Tongue (tissue), 2 donors: ENCODE measurements around the gene SCT. TPM values are rescaled to one million over a fixed set of nuclear protein-coding genes. Genes with fewer than 3 reads are reported as not detected.

ENCODE experiments used
- DNase-seq: peaks from one replicate; pipeline ENCODE4 v3.0.0-alpha.2; 2015
- total RNA-seq: library from RNA; depleted of rRNA; stranded (reverse); fragments of >200 nt; gene quantifications from one replicate; pipeline ENCODE4 v1.2.3, GENCODE V29; 2014

The SCT gene
- total RNA-seq, 1 donor from 2014 or later, result 21.6 TPM

DNA sequence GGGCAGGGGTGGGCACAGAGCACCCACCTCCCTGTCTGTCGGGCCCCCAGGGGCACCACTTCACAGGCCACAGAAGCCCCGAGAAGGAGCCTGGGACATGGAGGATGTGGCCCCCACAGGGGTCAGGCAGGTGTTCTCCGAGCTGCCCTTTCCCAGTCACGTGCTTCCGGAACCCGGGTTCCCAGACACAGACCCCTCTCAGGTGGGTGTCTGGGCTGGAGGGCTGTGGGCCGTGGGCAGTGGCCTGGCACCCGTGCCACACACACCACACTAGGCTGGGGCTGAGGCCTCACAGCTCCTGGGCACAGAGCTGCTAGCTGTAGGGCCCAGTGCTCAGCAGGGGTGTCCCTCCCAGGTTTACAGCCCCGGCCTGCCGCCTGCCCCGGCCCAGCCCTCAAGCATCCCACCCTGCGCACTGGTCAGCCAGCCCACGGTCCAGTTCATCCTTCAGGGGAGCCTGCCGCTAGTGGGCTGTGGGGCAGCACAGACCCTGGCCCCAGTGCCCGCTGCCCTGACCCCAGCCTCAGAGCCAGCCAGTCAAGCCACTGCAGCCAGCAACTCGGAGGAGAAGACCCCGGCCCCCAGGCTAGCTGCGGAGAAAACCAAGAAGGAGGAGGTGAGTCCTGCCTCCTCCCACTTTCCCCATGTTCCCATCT lies 16.7 kb downstream of the SCT start:
- no peak for DNase-seq

GRCh38 chr11:609341-609811 lies 17.6 kb downstream of the SCT start:
- no peak for DNase-seq

DNA sequence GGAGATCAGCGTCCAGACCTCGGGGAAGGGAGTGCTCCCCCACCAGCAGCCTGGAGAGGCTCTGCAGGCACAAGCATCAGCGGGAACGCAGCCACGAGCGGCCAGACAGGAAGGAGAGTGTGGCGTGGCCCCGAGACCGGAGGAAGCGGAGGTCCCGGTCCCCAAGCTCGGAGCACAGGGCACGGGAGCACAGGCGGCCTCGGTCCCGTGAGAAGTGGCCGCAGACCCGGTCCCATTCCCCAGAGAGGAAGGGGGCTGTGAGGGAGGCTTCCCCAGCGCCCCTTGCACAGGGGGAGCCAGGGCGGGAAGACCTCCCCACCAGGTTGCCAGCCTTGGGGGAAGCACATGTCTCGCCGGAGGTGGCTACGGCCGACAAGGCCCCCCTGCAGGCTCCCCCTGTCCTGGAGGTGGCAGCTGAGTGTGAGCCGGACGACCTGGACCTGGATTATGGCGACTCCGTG lies 18.2 kb downstream of the SCT start:
- no peak for DNase-seq

DNA sequence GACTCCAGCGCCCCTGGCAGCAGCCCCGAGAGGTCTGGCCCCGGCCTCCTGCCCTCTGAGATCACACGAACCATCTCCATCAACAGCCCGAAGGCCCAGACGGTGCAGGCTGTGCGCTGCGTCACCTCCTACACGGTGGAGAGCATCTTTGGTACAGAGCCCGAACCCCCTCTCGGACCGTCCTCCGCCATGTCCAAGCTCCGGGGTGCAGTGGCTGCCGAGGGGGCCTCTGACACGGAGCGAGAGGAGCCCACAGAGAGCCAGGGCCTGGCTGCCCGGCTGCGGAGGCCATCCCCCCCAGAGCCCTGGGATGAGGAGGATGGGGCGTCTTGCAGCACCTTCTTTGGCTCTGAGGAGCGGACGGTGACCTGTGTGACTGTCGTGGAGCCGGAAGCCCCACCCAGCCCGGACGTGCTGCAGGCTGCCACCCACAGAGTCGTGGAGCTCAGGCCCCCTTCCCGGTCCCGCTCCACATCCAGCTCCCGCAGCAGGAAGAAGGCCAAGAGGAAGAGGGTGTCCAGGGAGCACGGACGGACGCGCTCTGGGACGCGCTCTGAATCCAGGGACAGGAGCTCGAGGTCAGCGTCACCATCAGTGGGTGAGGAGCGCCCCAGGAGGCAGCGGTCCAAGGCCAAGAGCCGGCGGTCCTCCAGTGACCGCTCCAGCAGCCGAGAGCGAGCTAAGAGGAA lies 18.9 kb downstream of the SCT start:
- DNase-seq, result no peak

DNA sequence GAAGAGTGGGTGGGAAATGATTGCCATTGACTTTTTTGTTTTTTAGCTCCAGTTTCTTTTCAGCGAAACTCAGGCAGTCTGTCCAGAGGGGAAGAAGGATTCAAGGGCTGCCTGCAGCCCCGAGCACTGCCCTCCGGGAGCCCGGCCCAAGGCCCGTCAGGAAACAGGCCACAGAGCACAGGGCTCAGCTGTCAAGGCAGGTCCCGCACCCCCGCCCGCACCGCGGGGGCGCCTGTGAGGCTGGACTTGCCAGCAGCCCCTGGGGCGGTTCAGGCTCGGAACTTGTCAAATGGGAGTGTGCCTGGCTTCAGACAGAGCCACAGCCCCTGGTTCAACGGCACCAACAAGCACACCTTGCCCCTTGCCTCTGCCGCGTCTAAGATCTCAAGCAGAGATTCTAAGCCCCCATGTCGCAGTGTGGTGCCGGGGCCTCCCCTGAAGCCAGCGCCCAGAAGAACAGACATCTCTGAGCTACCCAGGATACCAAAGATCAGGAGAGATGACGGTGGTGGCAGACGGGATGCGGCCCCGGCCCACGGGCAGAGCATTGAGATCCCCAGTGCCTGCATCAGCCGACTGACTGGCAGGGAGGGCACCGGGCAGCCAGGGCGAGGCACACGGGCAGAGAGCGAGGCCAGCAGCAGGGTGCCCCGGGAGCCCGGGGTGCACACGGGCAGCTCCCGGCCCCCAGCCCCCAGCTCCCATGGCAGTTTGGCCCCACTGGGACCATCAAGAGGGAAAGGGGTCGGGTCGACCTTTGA lies 19.8 kb downstream of the SCT start:
- DNase-seq, result no peak

DNA sequence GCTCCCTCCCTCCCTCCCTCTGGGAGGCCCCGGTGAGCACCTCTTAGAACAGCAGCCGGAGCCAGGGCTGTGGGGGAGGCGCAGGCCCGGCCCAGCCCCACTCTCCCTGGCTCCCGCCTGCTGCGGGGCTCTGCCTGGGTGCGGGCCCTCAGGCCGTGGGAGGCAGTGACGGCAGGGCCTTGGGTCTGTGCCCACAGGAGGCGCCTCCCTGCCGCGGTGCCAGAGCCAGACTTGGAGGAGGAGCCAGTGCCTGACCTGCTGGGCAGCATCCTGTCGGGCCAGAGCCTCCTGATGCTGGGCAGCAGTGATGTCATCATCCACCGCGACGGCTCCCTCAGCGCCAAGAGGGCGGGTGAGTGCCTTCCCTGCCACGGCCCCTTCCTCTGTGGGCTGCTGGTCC lies 20.7 kb downstream of the SCT start:
- no peak for DNase-seq

- no peak for DNase-seq
Observed at GRCh38 chr11:605286-606129, 21.5 kb downstream of the SCT start.

DNA sequence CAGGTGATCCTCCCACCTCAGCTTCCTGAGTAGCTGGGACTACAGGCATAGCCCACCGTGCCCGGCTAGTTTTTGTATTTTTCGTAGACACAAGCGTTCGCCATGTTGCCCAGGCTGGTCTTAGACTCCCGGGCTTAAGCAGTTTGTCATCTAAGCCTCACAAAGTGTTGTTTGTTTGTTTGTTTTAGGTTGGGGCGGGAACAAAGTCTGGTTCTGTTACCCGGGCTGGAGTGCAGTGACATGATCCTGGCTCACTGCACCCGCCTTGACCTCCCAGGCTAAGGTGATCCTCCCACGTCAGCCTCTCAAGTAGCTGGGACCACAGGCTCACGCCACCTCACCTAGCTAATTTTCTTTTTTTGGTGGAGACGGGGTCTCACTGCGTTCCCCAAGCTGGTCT lies 23.8 kb downstream of the SCT start:
- no peak for DNase-seq

DNA sequence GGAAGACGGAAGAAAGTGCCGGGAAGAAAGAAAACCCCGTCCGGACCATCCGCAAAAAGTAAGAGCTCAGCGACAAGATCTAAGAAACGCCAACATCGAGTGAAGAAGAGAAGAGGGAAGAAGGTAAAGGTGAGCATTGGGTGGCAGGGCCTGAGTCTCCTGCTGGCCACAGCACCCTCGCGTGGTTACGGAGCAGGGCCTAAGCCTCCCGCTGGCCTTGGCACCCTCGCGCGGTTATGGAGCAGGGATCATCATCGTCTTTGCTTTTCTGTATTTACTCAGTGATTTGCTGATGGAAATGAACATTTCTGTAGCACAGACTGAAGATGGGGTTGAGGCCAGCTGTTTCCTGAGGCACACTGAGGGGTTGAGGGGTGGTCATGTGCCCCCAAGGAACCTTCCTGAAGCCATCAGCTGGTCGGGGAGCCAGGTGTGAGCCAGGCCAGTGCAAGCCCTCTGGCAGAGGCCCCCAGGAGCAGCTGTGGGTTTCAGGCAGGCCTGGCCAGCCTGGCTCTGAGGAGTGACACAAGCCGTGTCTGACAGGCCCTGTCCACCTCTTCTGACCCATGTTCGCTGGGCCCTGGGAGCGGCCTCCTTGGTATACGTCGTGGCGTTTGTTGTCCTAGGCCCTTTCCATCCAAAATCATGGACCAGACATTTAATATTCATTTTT lies 25.3 kb downstream of the SCT start:
- DNase-seq, result no peak

GRCh38 chr11:598005-598680 lies 28.8 kb downstream of the SCT start:
- DNase-seq, result no peak

DNA sequence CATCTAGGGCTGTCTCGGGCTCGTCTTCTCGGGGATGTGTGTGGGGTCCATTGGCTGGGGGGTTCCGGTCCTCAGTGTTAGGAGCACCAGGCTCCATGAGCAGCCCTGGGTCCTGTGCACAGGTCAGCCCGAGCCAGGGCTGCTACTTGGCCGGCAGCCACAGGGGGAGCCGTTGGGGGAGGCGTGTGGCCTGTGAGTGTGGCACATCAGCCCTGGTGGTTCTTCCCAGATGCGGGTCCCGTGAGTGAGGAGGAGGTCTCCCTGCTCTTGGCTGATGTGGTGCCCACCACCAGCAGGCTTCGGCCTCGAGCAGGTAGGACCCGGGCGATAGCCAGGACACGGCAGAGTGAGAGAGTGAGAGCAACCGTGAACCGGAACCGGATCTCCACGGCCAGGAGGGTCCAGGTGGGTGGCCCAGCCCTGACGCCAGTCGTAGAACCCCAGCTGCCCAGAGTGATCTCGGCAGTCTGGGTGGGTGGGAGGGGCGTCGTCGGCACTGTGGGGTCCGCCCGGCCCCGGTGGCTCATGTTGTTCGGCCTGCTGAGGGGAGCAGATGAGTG lies 29.7 kb downstream of the SCT start:
- DNase-seq, result no peak

DNA sequence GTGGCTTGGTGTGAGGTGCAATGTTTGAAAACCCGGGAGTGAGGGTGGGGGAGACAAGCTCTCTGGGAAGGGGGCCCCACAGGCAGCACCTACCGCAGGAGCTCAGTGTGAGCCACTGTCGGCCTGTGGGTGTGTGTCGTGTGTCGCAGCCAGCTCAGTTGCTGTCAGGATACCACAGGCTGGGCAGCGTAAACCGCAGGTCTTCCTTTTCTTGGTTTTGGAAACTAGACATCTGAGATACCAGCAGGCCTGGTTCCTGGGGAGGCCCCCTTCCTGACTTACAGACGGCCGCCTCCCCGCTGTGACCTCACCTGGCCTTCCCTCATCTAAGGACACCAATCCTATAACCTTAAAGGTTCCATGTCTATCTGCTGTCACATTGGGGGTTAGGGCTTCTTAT lies 30.6 kb downstream of the SCT start:
- no peak for DNase-seq

GRCh38 chr11:595400-595799 lies 31.6 kb downstream of the SCT start:
- no peak for DNase-seq

GRCh38 chr11:593347-593746 lies 33.6 kb downstream of the SCT start:
- DNase-seq, result no peak

DNA sequence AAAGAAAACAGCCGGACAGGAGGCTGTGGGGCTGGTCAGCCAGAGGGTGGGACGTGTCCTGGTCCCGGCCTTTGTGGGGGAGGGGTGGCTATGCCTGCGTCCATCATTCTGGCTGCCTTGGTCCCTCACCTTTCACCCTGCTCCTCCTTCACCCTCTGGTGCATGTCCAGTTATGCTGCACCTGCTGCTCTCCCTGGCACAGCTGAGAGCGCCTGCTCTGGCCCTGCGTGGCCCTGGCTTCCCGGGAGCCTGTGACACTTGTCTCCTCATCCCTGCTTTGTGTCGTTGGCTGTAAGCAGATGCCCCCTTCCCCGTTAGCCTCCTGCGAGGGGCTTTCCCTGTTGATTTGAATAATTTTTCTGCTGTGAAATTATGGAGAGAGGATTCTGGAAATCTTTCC lies 34.1 kb downstream of the SCT start:
- DNase-seq, result no peak

DNA sequence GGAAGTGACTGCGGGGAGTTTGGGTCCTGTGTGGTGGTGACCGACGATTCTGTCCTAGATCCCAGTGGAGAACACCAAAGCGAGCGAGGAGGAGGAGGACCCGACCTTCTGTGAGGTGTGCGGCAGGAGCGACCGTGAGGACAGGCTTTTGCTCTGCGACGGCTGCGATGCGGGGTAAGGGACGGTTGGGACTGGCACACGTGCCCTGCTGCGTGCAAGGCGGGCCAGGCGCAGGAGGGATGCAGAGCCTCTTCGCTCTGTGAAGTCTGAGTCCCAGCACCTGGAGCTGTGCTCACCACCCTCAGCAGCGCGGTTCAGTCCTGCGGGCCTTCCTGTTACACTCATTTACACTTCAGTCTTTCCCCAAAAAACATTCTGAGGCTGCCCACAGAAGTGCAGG lies 34.5 kb downstream of the SCT start:
- no peak for DNase-seq

DNA sequence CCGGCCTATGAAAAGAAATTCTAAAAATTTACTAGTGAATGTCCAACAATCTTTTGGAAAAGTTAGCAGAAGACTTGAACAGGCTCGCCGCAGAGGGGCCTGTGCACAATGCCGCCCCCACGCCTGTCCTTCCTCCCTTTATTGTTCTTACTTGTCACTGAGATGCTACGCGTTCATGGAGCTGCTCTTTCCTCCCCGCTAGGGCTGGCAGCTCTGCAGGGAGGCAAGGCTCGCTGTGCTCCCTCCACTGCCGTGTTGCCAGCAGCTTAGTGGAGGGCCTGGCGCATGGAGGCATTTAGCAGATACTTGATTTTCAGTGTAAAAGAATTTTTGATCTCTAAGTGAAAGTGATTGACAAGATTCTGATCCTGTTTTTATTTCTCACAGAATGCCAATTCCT lies 36.0 kb downstream of the SCT start:
- no peak for DNase-seq

- DNase-seq, result no peak
Observed at GRCh38 chr11:589798-590197, 37.2 kb downstream of the SCT start.

DNA sequence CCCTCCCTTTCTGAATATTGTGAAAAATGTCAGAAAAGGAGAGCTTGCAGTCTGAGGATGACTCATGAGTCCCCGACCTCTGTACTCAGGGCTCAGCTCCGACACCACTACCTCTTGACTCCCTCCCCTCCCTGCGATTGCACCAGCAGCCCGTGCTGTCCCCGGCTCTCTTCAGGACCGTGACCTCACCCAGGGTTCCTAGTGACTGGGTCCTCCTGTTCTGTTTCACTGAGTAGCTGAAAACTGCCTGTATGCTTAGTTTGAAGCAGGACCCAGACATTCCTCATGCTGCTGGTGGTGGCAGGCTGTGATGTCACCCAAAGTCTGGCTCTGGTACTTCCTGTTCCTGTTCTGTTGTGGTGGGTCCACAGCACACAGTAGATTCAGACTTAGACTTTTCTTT lies 39.0 kb downstream of the SCT start:
- DNase-seq, result no peak

GRCh38 chr11:587546-587945 lies 39.4 kb downstream of the SCT start:
- no peak for DNase-seq
